HT-29 (cell line): Measurements from ENCODE around the gene MRPL14. TPM values are rescaled to one million over a fixed set of nuclear protein-coding genes. Genes with fewer than 3 reads are reported as not detected.
"Not testable (repeated sequence)": the region's sequence is repeated elsewhere in the genome, so short reads cannot be mapped to it uniquely, and the experiment has no call there.

Experiments
- DNase-seq: peaks from one replicate; pipeline ENCODE4 v3.0.0-alpha.2; 2015; ENCODE audit warnings: low spot score
- total RNA-seq: library from RNA; depleted of rRNA; stranded (reverse); fragments of >200 nt; shearing (Covaris generic); gene quantifications from 2 replicates; pipeline ENCODE4 v1.2.3, GENCODE V29; 2014

The MRPL14 gene
- total RNA-seq, 1 experiment from 2014 or later: 160 TPM

DNA sequence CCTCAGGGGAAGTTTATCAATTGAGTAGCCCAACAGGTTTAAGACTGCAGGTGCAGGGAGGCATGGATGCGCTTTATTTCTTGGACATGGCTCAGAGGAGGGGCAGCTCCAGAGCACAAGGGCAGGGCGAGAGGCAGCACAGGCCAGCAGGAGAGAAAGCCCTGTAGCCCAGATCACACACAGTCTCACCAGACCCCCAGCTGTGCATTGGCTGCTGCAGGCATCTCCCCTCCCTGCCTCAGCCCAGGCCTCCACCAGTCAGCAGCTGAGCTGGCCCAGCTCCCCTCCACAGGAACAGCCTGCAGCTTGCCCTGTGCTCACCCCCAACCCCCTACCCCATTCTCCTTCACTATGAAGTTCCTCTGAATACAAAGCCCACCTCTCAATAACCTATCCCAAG, 24.7 kb downstream of the MRPL14 start:
- DNase-seq: no peak

- no peak for DNase-seq
Observed at GRCh38 chr6:44101832-44102231, 25.4 kb downstream of the MRPL14 start.

DNA sequence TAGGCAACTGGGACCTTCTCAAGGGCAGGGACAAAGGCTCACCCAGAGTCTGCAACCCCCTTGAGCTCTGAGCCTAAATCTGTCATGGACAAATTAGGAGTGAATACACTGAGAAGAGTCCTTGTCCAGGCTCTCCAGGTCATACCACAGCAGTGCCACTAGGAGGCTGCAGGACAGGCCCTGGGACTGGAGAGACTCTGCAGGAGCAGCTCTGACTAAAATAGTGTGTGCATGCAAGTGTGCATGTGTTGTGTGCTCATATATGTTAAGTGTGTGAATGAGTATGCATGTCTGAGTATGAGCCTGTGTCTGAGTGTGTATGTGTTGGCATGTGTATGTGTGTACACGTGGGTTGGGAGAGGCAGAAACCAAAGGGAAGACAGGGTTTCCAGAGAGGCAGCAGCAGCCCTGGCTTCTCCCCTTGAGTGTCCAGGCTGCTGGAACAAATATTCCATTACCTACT, 27.1 kb downstream of the MRPL14 start:
- DNase-seq: peak; percentile 42

DNA sequence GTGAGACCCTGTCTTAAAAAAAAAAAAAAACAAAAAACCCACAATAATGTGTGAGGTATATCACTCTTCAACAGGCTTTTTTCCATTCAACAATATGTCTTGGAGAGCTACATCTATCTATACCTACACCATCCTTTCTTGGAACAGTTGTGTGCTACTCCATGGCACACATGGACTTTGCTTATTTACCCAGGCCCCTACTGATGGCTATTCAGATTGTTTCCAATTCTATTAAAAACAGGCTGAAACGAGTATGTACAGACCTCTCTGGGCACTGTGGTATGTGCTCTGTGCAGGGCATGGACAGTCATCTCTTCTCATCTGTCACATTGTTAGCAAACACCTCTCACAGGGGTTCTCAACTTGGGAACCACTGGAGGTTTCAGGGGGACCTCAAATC, 28.1 kb downstream of the MRPL14 start:
- no peak for DNase-seq

GRCh38 chr6:44097782-44098317, 29.4 kb downstream of the MRPL14 start:
- no peak for DNase-seq

DNA sequence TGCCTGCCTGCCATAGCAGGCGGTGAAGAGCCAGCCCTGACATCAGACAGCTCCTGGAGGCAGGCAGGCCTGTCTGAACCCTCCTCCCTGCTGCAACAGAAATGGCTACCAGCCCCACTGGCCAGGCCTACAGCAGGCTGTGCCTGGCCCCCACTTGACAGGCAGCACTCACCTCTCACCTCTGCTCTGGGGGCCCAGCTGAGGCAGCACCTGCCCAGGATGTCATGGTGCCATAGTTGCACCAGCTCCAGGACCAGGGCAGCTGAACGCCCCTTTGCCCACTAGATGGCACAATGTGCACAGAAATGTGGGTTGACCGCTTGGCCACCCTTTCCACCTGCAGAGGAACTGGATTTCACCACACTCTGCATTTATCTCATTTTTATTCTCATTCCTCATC, 30.6 kb downstream of the MRPL14 start:
- peak; percentile 86 for DNase-seq

- not testable (repeated sequence) for DNase-seq
Observed at GRCh38 chr6:44095243-44095623, 32.0 kb downstream of the MRPL14 start.

- DNase-seq: no peak
Observed at GRCh38 chr6:44094403-44095242, 32.6 kb downstream of the MRPL14 start.

DNA sequence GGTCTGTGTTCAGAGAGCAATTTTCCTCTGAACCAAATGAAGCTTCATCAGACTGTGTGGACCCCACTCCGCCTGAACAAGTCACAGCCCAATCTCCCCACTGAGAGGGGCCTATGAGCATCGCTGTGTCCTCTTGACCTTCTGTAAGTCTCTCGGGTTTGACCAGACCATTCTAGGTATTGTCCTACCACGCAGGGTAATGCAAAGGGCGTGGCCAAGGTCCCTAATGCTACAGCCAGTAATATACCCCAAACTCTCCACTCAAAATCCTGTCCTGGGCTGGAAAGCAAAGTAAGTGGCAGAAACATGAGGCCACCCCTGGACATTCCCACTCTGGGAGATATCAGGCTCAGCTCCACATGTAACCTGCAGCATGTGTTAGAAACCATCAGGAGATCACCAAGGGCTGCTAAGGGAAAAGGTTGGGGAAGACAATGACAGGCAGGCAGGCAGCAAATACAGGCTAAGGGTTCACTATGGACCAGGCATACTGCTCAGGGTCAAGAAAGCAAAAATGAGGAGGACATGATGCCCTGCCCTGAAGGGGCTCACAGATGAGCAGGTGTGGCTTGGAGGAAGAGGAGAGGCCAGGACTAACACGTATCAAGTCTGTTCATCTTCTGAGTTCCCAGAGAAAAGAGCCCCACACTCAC, 33.4 kb downstream of the MRPL14 start:
- DNase-seq: no peak

- no peak for DNase-seq
Observed at GRCh38 chr6:44093066-44093465, 34.2 kb downstream of the MRPL14 start.

- DNase-seq: no peak
Observed at GRCh38 chr6:44091981-44092884, 35.0 kb downstream of the MRPL14 start.

DNA sequence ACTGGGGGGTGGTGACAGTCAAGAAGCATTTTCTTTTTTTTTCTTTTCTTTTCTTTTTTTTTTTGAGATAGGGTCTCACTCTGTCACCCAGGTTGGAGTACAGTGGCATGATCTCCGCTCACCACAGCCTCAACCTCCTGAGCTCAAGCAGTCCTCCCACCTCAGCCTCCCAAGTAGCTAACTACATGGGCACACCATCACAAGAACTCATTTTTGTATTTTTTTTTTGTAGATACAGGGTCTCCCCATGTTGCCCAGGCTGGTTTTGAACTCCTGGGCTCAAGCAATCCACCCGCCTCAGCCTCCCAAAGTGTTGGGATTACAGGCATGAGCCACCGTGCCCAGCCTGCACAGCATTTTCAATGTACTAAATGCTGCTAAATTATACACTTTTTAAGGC, 35.9 kb downstream of the MRPL14 start:
- DNase-seq: not testable (repeated sequence)

DNA sequence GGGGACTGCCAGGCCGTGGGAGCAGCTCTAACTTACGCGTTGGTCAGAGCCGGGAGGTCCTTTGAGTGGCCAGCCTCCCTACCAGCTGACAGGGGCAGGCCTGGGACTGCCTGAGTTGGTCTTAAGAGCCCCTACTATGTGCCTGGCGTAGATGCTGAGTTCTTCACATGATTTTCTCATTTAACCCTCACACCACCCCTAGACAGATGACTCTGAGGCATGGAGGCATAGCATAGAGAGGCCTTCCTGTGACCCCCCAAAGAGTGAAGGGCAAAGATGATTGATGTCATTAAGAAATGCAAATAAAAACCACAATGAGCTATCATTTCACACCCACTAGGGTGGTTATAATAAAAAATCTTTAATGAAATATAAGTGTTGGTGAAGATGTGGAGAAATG, 36.8 kb downstream of the MRPL14 start:
- DNase-seq: no peak

DNA sequence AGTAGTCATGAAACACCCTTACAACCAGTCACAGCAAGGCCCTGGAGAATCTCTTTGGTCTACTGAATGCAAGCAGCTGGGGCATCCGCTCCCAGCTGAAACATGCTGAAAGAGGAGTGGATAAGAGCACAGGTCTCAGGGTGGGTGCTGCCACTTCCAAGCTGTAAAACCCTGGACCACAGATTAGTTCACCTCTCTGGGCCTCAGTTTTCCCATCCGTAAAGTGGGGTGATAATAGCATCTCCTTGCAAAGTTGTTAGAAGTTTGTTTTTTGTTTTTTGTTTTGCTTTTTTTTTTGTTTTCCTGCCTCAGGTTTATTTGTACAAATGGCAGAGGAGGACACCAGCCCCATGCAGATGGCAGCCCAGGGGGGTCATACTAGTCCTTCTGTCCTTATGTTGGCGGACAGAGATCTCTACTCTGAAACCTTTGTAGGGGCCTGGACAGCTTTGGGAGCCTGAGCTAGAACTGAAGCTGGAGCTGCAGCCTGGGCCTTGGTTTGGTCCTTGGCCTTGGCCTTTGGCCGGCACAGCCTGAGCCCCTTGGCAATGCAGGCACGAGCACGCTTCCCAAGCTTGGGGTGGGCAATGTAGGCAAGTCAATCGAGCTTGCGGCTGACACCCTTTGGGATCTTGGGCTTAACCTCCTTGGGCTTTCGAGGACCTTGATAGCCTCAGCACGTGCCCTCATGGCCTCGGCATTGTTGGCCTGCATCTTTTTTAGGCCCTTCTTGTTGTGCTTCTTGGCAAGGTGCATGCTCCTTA, 38.2 kb downstream of the MRPL14 start:
- no peak for DNase-seq

GRCh38 chr6:44087623-44088022, 39.6 kb downstream of the MRPL14 start:
- no peak for DNase-seq

DNA sequence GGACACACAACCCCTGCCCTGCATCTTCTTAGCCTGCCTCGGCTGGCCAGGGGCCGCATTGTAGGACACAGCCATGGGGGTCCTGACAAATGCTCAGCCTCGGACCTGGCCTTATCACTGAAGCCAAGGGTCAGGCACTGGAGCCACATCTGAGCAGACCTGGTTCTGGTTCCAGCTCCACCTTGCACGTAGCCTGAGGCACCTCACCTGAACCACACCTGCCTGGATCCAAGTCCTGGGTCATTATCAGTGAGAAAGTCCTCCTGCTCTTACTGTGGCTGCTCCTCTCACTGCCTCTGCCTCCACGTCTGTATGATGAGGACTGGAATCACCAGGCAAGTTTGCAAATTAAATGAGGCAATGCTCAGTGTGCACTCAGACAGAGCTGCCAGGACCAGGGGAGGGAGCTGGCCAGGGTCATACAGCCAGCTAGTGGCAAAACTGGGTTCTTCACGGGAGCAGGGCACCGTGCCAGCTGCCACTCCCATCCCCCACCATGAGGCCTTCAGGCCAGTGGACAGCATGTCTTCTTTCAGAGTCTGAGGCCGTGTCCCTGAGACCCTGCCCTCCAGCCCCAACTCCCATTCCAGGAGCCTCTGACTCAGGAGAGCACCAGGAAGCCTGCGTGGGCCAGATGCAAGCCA, 40.2 kb downstream of the MRPL14 start:
- DNase-seq: peak; percentile 26

DNA sequence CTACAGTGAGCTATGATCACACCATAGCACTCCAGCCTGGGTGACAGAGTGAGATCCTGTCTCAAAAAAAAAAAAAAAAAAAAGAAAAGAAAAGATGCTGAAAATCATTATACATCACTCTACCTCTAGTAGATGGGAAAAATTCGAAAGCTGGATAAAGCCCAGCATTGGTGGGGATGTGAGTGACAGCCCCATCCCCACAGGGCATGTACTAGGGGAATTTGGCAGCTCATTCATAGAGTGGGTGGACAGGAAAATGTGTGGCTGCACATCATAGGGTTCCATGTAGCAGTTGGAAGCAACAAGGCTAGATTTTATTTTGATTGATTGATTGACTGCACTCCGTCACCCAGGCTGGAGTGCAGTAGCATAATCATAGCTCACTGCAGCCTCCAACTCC, 42.0 kb downstream of the MRPL14 start:
- DNase-seq: no peak

GRCh38 chr6:44084231-44085014, 42.8 kb downstream of the MRPL14 start:
- no peak for DNase-seq

DNA sequence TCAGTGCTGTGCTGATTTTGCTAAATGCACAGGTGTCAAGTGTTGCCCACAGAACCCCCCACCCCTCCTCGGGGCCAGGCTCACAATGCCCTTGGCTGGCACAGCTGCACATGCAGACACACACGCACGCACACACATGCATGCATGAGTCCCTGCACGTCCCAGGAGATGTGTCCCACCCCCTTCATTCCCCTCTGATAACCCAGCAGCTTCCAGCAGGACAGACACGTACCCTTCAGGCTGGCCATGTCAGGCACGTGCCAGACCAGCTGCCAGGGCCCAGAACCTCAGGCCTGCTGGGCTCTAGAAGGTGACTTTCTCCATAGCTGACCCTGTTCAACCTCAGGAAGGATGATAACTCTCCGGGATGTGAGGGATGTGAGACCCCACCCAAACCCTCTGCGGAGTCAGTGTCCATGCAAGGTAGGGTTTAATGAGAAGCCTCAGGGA, 44.4 kb downstream of the MRPL14 start:
- no peak for DNase-seq

DNA sequence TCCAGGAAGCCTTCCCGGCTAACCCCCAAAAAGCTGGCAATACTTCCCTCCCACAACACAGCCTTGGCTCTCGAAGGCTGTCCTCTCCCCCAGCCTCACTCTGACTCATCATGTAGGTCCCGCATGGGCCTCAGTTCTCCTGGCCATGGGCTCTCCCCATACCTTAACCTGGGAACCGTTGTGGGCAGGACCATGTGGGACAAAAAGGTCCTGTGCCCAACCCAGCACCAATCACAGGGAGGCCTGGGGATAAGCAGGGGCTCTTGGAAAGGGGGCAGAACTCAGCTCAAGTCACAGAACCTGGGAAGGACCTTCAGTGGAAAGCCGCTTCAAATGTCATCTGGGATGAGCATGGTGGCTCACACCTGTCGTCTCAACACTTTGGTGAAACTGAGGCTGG, 45.5 kb downstream of the MRPL14 start:
- DNase-seq: no peak
